Suppressor macrophage treated with lipopolysaccharide for 4 hours (primary cell): Measurements from ENCODE around the gene ZNF358.

Source experiments
- DNase-seq: peaks from one replicate; pipeline ENCODE4 v3.0.0-alpha.2; 2020

ZNF358 gene

GRCh38 chr19:7515645-7516151 is at the start of gene ZNF358:
TSS of gene ZNF358 (plus strand) at chr19:7516103. CDS start at chr19:7519243, 3,140 bp downstream.
- DNase-seq, result peak; percentile 61

- DNase-seq, result no peak
Observed at GRCh38 chr19:7467009-7467989, 48.6 kb upstream of the ZNF358 start.

- DNase-seq, result no peak
Observed at GRCh38 chr19:7468840-7469239, 47.1 kb upstream of the ZNF358 start.

GRCh38 chr19:7469669-7470285 is 46.1 kb upstream of the ZNF358 start:
- DNase-seq, result no peak

GRCh38 chr19:7470540-7471305 is 45.2 kb upstream of the ZNF358 start:
- DNase-seq, result no peak

- DNase-seq, result peak; percentile 39
Observed at GRCh38 chr19:7471696-7472615, 43.9 kb upstream of the ZNF358 start.

- DNase-seq, result no peak
Observed at GRCh38 chr19:7475665-7476064, 40.2 kb upstream of the ZNF358 start.

- DNase-seq, result no peak
Observed at GRCh38 chr19:7476241-7476640, 39.7 kb upstream of the ZNF358 start.

GRCh38 chr19:7476777-7477494 is 39.0 kb upstream of the ZNF358 start:
- DNase-seq, result no peak

GRCh38 chr19:7477758-7478157 is 38.1 kb upstream of the ZNF358 start:
- no peak for DNase-seq

- DNase-seq, result no peak
Observed at GRCh38 chr19:7478173-7478842, 37.6 kb upstream of the ZNF358 start.

GRCh38 chr19:7478843-7479227 is 37.1 kb upstream of the ZNF358 start:
- DNase-seq, result no peak

GRCh38 chr19:7480222-7480969 is 35.5 kb upstream of the ZNF358 start:
- DNase-seq, result no peak

GRCh38 chr19:7480970-7481255 is 35.0 kb upstream of the ZNF358 start:
- peak; percentile 68 for DNase-seq

- DNase-seq, result no peak
Observed at GRCh38 chr19:7482584-7483439, 33.1 kb upstream of the ZNF358 start.

GRCh38 chr19:7483720-7484201 is 32.1 kb upstream of the ZNF358 start:
- DNase-seq, result no peak

- no peak for DNase-seq
Observed at GRCh38 chr19:7486923-7487322, 29.0 kb upstream of the ZNF358 start.

- peak; percentile 92 for DNase-seq
Observed at GRCh38 chr19:7488736-7489353, 27.1 kb upstream of the ZNF358 start, which contains the start of gene PEX11G. TSS of gene PEX11G (minus strand) at chr19:7489035. CDS start at chr19:7489010, 25 bp downstream.
